ENCODE results near the gene MAGEA9. TPM values are rescaled to one million over a fixed set of nuclear protein-coding genes. Genes with fewer than 3 reads are reported as not detected.

Gene MAGEA9
- total RNA-seq, 2 experiments from 2014 or later = not detected

DNA sequence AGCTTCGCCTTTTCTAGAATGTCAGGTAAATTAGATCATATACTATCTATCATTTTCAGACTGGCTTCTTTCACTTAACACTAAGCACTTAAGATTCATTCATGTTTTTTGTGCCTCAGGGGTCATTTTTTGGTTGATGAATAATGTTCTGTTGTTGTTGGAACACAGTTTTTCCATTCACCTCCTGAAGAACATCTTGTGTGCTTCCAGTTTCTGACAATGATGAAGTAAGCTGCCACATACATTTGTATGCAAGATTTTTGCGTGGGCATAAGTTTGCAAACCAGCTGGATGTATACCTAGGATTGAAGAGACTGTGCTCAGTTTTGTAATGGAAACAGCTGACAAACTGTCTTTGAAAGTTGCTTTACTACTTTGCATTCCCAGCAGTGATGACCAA, 37.6 kb downstream of the MAGEA9 start:
- POLR2A ChIA-PET = no interaction called here
- DNase-seq (no peak), ATAC-seq (ENCODE audit: poor library complexity) (no peak)
- intact Hi-C loops (cut with DNase I, micrococcal nuclease) = no loop called here
- no peak overlapping the region for H3K4me3 ChIP-seq (ENCODE audit: low read length)
- no peaks in the 10 kb centered on the region for H3K27me3 ChIP-seq (ENCODE audit: control insufficient read depth in 1 of 2, insufficient read depth in 2 of 2, low read length in 2 of 2)
- Mint-ChIP-seq H3K27me3 (peaks cover 3% of the 10 kb centered on the region), H3K4me1 (ENCODE audit: low read depth) (no peaks in the 10 kb centered on the region), H3K27ac (no peak overlapping the region), H3K9me3 (no peaks in the 10 kb centered on the region), H3K4me3 (no peak overlapping the region), H3K36me3 (ENCODE audit: low read depth) (no peaks in the 10 kb centered on the region)
- no peak overlapping the region for H3K27ac ChIP-seq (ENCODE audit: low read depth in 1 of 2, low read length in 2 of 2)
- CTCF ChIA-PET = no interaction called here
- H3K4me1 ChIP-seq (ENCODE audit: insufficient read depth, low read length) = no peaks in the 10 kb centered on the region
- no peaks in the 10 kb centered on the region for H3K9me3 ChIP-seq (ENCODE audit: control insufficient read depth in 1 of 2, insufficient read depth in 1 of 2, low read length in 2 of 2)
- TF ChIP-seq, protein P1, sequence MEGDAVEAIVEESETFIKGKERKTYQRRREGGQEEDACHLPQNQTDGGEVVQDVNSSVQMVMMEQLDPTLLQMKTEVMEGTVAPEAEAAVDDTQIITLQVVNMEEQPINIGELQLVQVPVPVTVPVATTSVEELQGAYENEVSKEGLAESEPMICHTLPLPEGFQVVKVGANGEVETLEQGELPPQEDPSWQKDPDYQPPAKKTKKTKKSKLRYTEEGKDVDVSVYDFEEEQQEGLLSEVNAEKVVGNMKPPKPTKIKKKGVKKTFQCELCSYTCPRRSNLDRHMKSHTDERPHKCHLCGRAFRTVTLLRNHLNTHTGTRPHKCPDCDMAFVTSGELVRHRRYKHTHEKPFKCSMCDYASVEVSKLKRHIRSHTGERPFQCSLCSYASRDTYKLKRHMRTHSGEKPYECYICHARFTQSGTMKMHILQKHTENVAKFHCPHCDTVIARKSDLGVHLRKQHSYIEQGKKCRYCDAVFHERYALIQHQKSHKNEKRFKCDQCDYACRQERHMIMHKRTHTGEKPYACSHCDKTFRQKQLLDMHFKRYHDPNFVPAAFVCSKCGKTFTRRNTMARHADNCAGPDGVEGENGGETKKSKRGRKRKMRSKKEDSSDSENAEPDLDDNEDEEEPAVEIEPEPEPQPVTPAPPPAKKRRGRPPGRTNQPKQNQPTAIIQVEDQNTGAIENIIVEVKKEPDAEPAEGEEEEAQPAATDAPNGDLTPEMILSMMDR (IDR thresholded peaks at IDR 0.05) = no peak
- H3K36me3 ChIP-seq (ENCODE audit: insufficient read depth, low read length) = no peaks in the 10 kb centered on the region

DNA sequence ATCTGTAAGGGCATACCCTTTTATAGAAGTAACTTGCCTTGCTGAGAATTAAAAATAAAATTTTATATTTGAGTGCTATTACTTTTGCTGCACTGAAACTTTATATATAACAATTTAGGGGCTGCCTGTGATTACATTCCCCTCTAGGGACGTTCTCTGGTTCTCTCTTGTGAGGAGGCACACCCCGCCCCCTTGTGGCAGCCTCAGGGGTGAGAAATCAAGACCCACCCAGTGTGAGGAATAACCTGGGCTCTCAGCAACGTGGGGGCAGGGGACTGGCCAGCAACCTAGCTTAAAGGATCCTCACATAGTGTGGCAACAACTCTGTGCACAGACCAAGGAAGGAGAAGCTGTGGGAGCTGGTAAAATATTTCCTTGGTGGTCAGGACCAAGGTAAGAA, 43.7 kb downstream of the MAGEA9 start:
- no peaks in the 10 kb centered on the region for H3K9me3 ChIP-seq (ENCODE audit: control insufficient read depth in 1 of 2, insufficient read depth in 1 of 2, low read length in 2 of 2)
- no peaks in the 10 kb centered on the region for H3K36me3 Mint-ChIP-seq (ENCODE audit: low read depth)
- H3K4me1 ChIP-seq (ENCODE audit: insufficient read depth, low read length) = peaks cover 19% of the 10 kb centered on the region
- peaks cover 14% of the 10 kb centered on the region for H3K4me1 Mint-ChIP-seq (ENCODE audit: low read depth)
- TF ChIP-seq, protein P1 (IDR thresholded peaks at IDR 0.05) = peak; percentile 28
- intact Hi-C loops (cut with DNase I, micrococcal nuclease) = loop anchor here in 1 of 2 experiments (10.0 kb wide), 1 partner anchor 201 kb away; no protein-coding TSS in a partner anchor
- H3K27me3 ChIP-seq (ENCODE audit: control insufficient read depth in 1 of 2, insufficient read depth in 2 of 2, low read length in 2 of 2) = no peaks in the 10 kb centered on the region
- ATAC-seq (ENCODE audit: poor library complexity) = no peak
- H3K27ac Mint-ChIP-seq = no peak overlapping the region
- H3K27me3 Mint-ChIP-seq = no peaks in the 10 kb centered on the region
- no peak overlapping the region for H3K4me3 ChIP-seq (ENCODE audit: low read length)
- H3K4me3 Mint-ChIP-seq = no peak overlapping the region
- peak in 13 of 14 experiments; percentile 14 to 58 (median 33) for DNase-seq
- POLR2A ChIA-PET = no interaction called here
- no peaks in the 10 kb centered on the region for H3K9me3 Mint-ChIP-seq
- CTCF ChIA-PET = no interaction called here
- H3K27ac ChIP-seq (ENCODE audit: low read depth in 1 of 2, low read length in 2 of 2) = no peak overlapping the region
- no peaks in the 10 kb centered on the region for H3K36me3 ChIP-seq (ENCODE audit: insufficient read depth, low read length)

DNA sequence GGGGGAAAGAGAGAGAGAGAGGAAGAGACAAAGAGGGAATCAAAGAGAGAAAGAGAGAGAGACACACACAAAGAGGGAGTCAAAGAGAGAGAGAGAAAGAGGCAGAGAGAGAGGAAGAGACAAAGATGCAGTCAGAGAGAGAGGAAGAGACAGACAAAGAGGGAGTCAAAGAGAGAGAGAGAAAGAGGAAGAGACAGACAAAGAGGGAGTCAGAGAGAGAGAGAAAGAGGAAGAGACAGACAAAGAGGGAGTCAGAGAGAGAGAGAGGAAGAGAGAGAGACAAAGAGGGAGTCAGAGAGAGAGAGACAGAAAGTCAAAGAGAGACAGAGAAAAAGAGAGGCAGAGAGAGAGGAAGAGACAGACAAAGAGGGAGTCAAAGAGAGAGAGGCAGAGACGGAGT, 45.5 kb downstream of the MAGEA9 start:
- Histone ChIP-seq H3K9me3 (ENCODE audit: control insufficient read depth in 1 of 2, insufficient read depth in 1 of 2, low read length in 2 of 2) (no peaks in the 10 kb centered on the region), H3K27me3 (ENCODE audit: control insufficient read depth in 1 of 2, insufficient read depth in 2 of 2, low read length in 2 of 2) (no peaks in the 10 kb centered on the region), H3K4me1 (ENCODE audit: insufficient read depth, low read length) (peaks cover 20% of the 10 kb centered on the region), H3K4me3 (ENCODE audit: low read length) (no peak overlapping the region), H3K27ac (ENCODE audit: low read depth in 1 of 2, low read length in 2 of 2) (no peak overlapping the region), H3K36me3 (ENCODE audit: insufficient read depth, low read length) (no peaks in the 10 kb centered on the region)
- TF ChIP-seq, protein P1 (IDR thresholded peaks at IDR 0.05) = no peak
- ATAC-seq (ENCODE audit: poor library complexity) (no peak), DNase-seq (no peak)
- no peaks in the 10 kb centered on the region for H3K36me3 Mint-ChIP-seq (ENCODE audit: low read depth)
- H3K4me1 Mint-ChIP-seq (ENCODE audit: low read depth) = peaks cover 18% of the 10 kb centered on the region
- CTCF ChIA-PET = no interaction called here
- no peak overlapping the region for H3K4me3 Mint-ChIP-seq
- H3K27me3 Mint-ChIP-seq = no peaks in the 10 kb centered on the region
- H3K9me3 Mint-ChIP-seq = no peaks in the 10 kb centered on the region
- intact Hi-C loops (cut with DNase I, micrococcal nuclease) = loop anchor here in 1 of 2 experiments (10.0 kb wide), 1 partner anchor 202 kb away; no protein-coding TSS in a partner anchor
- POLR2A ChIA-PET = no interaction called here
- H3K27ac Mint-ChIP-seq = no peak overlapping the region
